HepG2 (cell line): ENCODE data around the gene MEIOB.

ENCODE experiments used
- JUND ChIP-seq: sonication (generic); formaldehyde crosslinking; IDR thresholded peaks from 2 replicates; pipeline ENCODE4 v1.8.0; 2022; ENCODE audit warnings: mild to moderate bottlenecking, missing genetic modification reagents
- ZNF34 ChIP-seq: sonication (generic); formaldehyde crosslinking; IDR thresholded peaks from 2 replicates; pipeline ENCODE4 v1.4.0; 2020; ENCODE audit warnings: mild to moderate bottlenecking, missing genetic modification reagents, borderline replicate concordance

GRCh38 chr16:1809281-1809801 lies 62.6 kb downstream of the MEIOB start:
- TF ChIP-seq ZNF34 (CRISPR knock-in tag) (no peak), JUND (CRISPR knock-in tag) (no peak)
